ENCODE data around the gene LAMC2.
A peak's percentile ranks its signal among the peaks of the same experiment; 100 is the strongest.

LAMC2 gene

GRCh38 chr1:183166454-183166853, 19.6 kb upstream of the LAMC2 start:
- Histone ChIP-seq H3K36me3 (ENCODE audit: control insufficient read depth in 2 of 2, insufficient read depth in 2 of 2, low read length in 2 of 2) (no peaks in the 10 kb centered on the region), H3K9me3 (ENCODE audit: control insufficient read depth in 2 of 2, low read length in 2 of 2) (no peaks in the 10 kb centered on the region), H3K4me1 (ENCODE audit: control insufficient read depth in 2 of 2, insufficient read depth in 2 of 2, low read length in 2 of 2) (no peaks in the 10 kb centered on the region), H3K27me3 (ENCODE audit: control insufficient read depth in 2 of 2, insufficient read depth in 2 of 2, low read length in 2 of 2) (no peaks in the 10 kb centered on the region), H3K9ac (ENCODE audit: low read depth in 1 of 2, low read length in 2 of 2) (no peak overlapping the region), H3K27ac (ENCODE audit: low read depth in 2 of 2, low read length in 2 of 2) (no peak overlapping the region), H3K4me3 (ENCODE audit: low read length in 2 of 2) (no peak overlapping the region)

GRCh38 chr1:183167676-183168075, 18.4 kb upstream of the LAMC2 start:
- Histone ChIP-seq H3K4me1 (ENCODE audit: control insufficient read depth in 2 of 2, insufficient read depth in 2 of 2, low read length in 2 of 2) (no peaks in the 10 kb centered on the region), H3K4me3 (ENCODE audit: low read length in 2 of 2) (no peak overlapping the region), H3K9ac (ENCODE audit: low read depth in 1 of 2, low read length in 2 of 2) (no peak overlapping the region), H3K27ac (ENCODE audit: low read depth in 2 of 2, low read length in 2 of 2) (no peak overlapping the region), H3K36me3 (ENCODE audit: control insufficient read depth in 2 of 2, insufficient read depth in 2 of 2, low read length in 2 of 2) (no peaks in the 10 kb centered on the region), H3K27me3 (ENCODE audit: control insufficient read depth in 2 of 2, insufficient read depth in 2 of 2, low read length in 2 of 2) (no peaks in the 10 kb centered on the region), H3K9me3 (ENCODE audit: control insufficient read depth in 2 of 2, low read length in 2 of 2) (no peaks in the 10 kb centered on the region)

GRCh38 chr1:183168308-183168707, 17.8 kb upstream of the LAMC2 start:
- no peaks in the 10 kb centered on the region for H3K4me1 ChIP-seq (ENCODE audit: control insufficient read depth in 2 of 2, insufficient read depth in 2 of 2, low read length in 2 of 2)

DNA sequence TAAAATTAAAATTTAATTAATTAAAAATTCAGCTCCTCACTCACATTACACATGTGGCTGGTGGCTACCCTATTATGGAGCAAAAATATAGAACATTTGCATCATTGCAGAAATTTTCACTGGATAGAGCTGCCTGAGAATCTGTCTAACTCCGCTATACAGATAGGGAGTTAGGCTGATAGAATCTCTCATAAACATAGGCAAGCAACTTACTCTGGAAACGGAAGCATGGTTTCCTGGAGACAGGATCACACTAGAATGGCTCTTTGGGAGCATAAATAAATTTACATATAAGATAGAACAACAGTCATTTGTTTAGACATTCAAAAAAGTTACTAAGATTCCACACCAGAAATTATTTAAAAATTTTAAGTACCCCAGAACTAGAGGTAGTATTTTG, 12.2 kb upstream of the LAMC2 start:
- H3K27me3 ChIP-seq (ENCODE audit: control insufficient read depth in 2 of 2, insufficient read depth in 2 of 2, low read length in 2 of 2): no peaks in the 10 kb centered on the region
- H3K4me1 ChIP-seq (ENCODE audit: control insufficient read depth in 2 of 2, insufficient read depth in 2 of 2, low read length in 2 of 2): no peaks in the 10 kb centered on the region
- H3K9me3 ChIP-seq (ENCODE audit: control insufficient read depth in 2 of 2, low read length in 2 of 2): no peaks in the 10 kb centered on the region
- H3K27ac ChIP-seq (ENCODE audit: low read depth in 2 of 2, low read length in 2 of 2): no peak overlapping the region
- H3K9ac ChIP-seq (ENCODE audit: low read depth in 1 of 2, low read length in 2 of 2): no peak overlapping the region
- no peak overlapping the region for H3K4me3 ChIP-seq (ENCODE audit: low read length in 2 of 2)
- no peaks in the 10 kb centered on the region for H3K36me3 ChIP-seq (ENCODE audit: control insufficient read depth in 2 of 2, insufficient read depth in 2 of 2, low read length in 2 of 2)

More at GRCh38 chr1:183168308-183168707, 17.8 kb upstream of the LAMC2 start:
- Histone ChIP-seq H3K4me3 (ENCODE audit: low read length in 2 of 2) (no peak overlapping the region), H3K27me3 (ENCODE audit: control insufficient read depth in 2 of 2, insufficient read depth in 2 of 2, low read length in 2 of 2) (no peaks in the 10 kb centered on the region), H3K36me3 (ENCODE audit: control insufficient read depth in 2 of 2, insufficient read depth in 2 of 2, low read length in 2 of 2) (no peaks in the 10 kb centered on the region), H3K27ac (ENCODE audit: low read depth in 2 of 2, low read length in 2 of 2) (no peak overlapping the region), H3K9ac (ENCODE audit: low read depth in 1 of 2, low read length in 2 of 2) (no peak overlapping the region), H3K9me3 (ENCODE audit: control insufficient read depth in 2 of 2, low read length in 2 of 2) (no peaks in the 10 kb centered on the region)

GRCh38 chr1:183175631-183176030, 10.4 kb upstream of the LAMC2 start:
- H3K27me3 ChIP-seq (ENCODE audit: control insufficient read depth in 2 of 2, insufficient read depth in 2 of 2, low read length in 2 of 2): no peaks in the 10 kb centered on the region

DNA sequence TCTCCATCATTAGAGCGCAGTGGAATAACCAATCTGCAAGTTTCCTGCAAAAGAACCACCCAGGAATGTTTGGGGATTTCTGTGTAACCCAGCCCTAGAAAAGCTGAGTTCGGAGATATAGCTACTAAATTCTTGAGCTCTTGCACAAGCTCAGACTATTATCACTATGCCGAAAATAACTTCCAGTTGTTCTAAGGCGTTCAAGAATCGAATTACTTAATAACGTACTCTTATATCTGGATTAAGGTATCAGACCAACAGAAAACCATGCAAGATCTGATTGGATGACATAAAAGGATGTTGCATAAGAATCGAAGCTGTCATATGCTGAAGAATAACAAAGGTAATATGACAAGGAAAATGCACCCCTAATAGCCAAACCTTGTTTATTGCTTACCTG, 7.5 kb upstream of the LAMC2 start:
- no peaks in the 10 kb centered on the region for H3K27me3 ChIP-seq (ENCODE audit: control insufficient read depth in 2 of 2, insufficient read depth in 2 of 2, low read length in 2 of 2)
- H3K9ac ChIP-seq (ENCODE audit: low read depth in 1 of 2, low read length in 2 of 2): no peak overlapping the region
- H3K4me1 ChIP-seq (ENCODE audit: control insufficient read depth in 2 of 2, insufficient read depth in 2 of 2, low read length in 2 of 2): no peaks in the 10 kb centered on the region
- H3K4me3 ChIP-seq (ENCODE audit: low read length in 2 of 2): no peak overlapping the region
- no peaks in the 10 kb centered on the region for H3K36me3 ChIP-seq (ENCODE audit: control insufficient read depth in 2 of 2, insufficient read depth in 2 of 2, low read length in 2 of 2)
- H3K27ac ChIP-seq (ENCODE audit: low read depth in 2 of 2, low read length in 2 of 2): no peak overlapping the region
- H3K9me3 ChIP-seq (ENCODE audit: control insufficient read depth in 2 of 2, low read length in 2 of 2): no peaks in the 10 kb centered on the region

More at GRCh38 chr1:183175631-183176030, 10.4 kb upstream of the LAMC2 start:
- Histone ChIP-seq H3K27ac (ENCODE audit: low read depth in 2 of 2, low read length in 2 of 2) (no peak overlapping the region), H3K4me1 (ENCODE audit: control insufficient read depth in 2 of 2, insufficient read depth in 2 of 2, low read length in 2 of 2) (no peaks in the 10 kb centered on the region), H3K9me3 (ENCODE audit: control insufficient read depth in 2 of 2, low read length in 2 of 2) (no peaks in the 10 kb centered on the region), H3K4me3 (ENCODE audit: low read length in 2 of 2) (no peak overlapping the region), H3K36me3 (ENCODE audit: control insufficient read depth in 2 of 2, insufficient read depth in 2 of 2, low read length in 2 of 2) (no peaks in the 10 kb centered on the region), H3K9ac (ENCODE audit: low read depth in 1 of 2, low read length in 2 of 2) (no peak overlapping the region)

- H3K27ac ChIP-seq (ENCODE audit: low read depth in 2 of 2, low read length in 2 of 2): no peak overlapping the region
Measured at GRCh38 chr1:183179033-183179432, 7.0 kb upstream of the LAMC2 start.

DNA sequence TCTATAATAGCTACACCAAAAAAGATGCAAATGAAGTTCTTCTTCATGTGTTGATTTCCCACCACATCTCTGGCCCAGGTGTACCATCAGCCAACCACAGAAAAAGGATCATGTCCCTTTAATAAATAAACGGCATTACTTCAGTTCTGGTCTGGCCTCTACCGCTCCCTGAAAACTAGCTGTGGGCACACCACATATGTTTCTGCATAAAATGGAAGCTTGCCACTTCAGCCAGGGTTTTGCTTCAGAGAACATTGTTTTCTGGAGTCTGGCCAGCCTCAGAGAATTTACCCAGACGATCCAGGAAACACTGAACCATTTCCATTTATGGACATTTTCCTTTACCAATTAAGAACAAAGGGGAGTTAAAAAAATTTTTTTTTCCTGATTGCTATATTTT, 5.8 kb upstream of the LAMC2 start:
- peak overlapping the region; percentile 27 to 49 for H3K27ac ChIP-seq (ENCODE audit: low read depth in 2 of 2, low read length in 2 of 2)
- no peak overlapping the region for H3K4me3 ChIP-seq (ENCODE audit: low read length in 2 of 2)
- H3K36me3 ChIP-seq (ENCODE audit: control insufficient read depth in 2 of 2, insufficient read depth in 2 of 2, low read length in 2 of 2): no peaks in the 10 kb centered on the region
- no peak overlapping the region for H3K9ac ChIP-seq (ENCODE audit: low read depth in 1 of 2, low read length in 2 of 2)
- no peaks in the 10 kb centered on the region for H3K9me3 ChIP-seq (ENCODE audit: control insufficient read depth in 2 of 2, low read length in 2 of 2)
- H3K27me3 ChIP-seq (ENCODE audit: control insufficient read depth in 2 of 2, insufficient read depth in 2 of 2, low read length in 2 of 2): no peaks in the 10 kb centered on the region
- no peaks in the 10 kb centered on the region for H3K4me1 ChIP-seq (ENCODE audit: control insufficient read depth in 2 of 2, insufficient read depth in 2 of 2, low read length in 2 of 2)

More at GRCh38 chr1:183179033-183179432, 7.0 kb upstream of the LAMC2 start:
- H3K27me3 ChIP-seq (ENCODE audit: control insufficient read depth in 2 of 2, insufficient read depth in 2 of 2, low read length in 2 of 2): no peaks in the 10 kb centered on the region
- H3K9ac ChIP-seq (ENCODE audit: low read depth in 1 of 2, low read length in 2 of 2): no peak overlapping the region
- no peaks in the 10 kb centered on the region for H3K4me1 ChIP-seq (ENCODE audit: control insufficient read depth in 2 of 2, insufficient read depth in 2 of 2, low read length in 2 of 2)
- no peaks in the 10 kb centered on the region for H3K36me3 ChIP-seq (ENCODE audit: control insufficient read depth in 2 of 2, insufficient read depth in 2 of 2, low read length in 2 of 2)
- no peak overlapping the region for H3K4me3 ChIP-seq (ENCODE audit: low read length in 2 of 2)
- no peaks in the 10 kb centered on the region for H3K9me3 ChIP-seq (ENCODE audit: control insufficient read depth in 2 of 2, low read length in 2 of 2)

- no peaks in the 10 kb centered on the region for H3K36me3 ChIP-seq (ENCODE audit: control insufficient read depth in 2 of 2, insufficient read depth in 2 of 2, low read length in 2 of 2)
- H3K27me3 ChIP-seq (ENCODE audit: control insufficient read depth in 2 of 2, insufficient read depth in 2 of 2, low read length in 2 of 2): no peaks in the 10 kb centered on the region
- no peaks in the 10 kb centered on the region for H3K9me3 ChIP-seq (ENCODE audit: control insufficient read depth in 2 of 2, low read length in 2 of 2)
- H3K4me3 ChIP-seq (ENCODE audit: low read length in 2 of 2): no peak overlapping the region
- no peak overlapping the region for H3K9ac ChIP-seq (ENCODE audit: low read depth in 1 of 2, low read length in 2 of 2)
- peaks cover 0 to under 1% of the 10 kb centered on the region in 2 donors for H3K4me1 ChIP-seq (ENCODE audit: control insufficient read depth in 2 of 2, insufficient read depth in 2 of 2, low read length in 2 of 2)
- peak overlapping the region; percentile 27 to 49 for H3K27ac ChIP-seq (ENCODE audit: low read depth in 2 of 2, low read length in 2 of 2)
Measured at GRCh38 chr1:183180634-183181056, 5.4 kb upstream of the LAMC2 start.

DNA sequence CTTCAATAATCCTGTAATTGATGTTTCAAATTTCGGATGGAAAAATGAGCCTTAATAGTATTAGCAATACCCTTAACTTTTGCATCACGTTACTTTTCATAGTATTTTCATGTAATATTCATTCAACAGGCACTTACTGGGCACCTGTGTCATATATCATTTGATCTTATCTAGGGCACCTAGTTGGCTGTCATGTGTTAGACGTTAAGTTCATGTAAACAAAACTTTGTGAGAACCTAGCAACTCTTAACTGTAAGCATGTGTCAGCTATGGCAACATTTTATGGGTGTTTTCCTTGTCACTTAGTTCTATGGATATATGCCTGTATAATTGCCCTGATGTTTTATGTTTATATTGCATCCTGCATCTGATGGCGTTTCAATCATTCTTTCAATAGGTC, 777 bp downstream of the LAMC2 start:
- Histone ChIP-seq H3K27ac (ENCODE audit: low read depth in 2 of 2, low read length in 2 of 2) (peak overlapping the region; percentile 75 to 86), H3K4me3 (ENCODE audit: low read length in 2 of 2) (peak overlapping the region; percentile 63 to 69), H3K36me3 (ENCODE audit: control insufficient read depth in 2 of 2, insufficient read depth in 2 of 2, low read length in 2 of 2) (no peaks in the 10 kb centered on the region), H3K27me3 (ENCODE audit: control insufficient read depth in 2 of 2, insufficient read depth in 2 of 2, low read length in 2 of 2) (no peaks in the 10 kb centered on the region), H3K9ac (ENCODE audit: low read depth in 1 of 2, low read length in 2 of 2) (peak overlapping the region in 1 of 2 donors; percentile 83), H3K4me1 (ENCODE audit: control insufficient read depth in 2 of 2, insufficient read depth in 2 of 2, low read length in 2 of 2) (peaks cover 0 to 6% of the 10 kb centered on the region in 2 donors), H3K9me3 (ENCODE audit: control insufficient read depth in 2 of 2, low read length in 2 of 2) (no peaks in the 10 kb centered on the region)

- H3K4me3 ChIP-seq (ENCODE audit: low read length in 2 of 2): no peak overlapping the region
Measured at GRCh38 chr1:183188240-183188639, 2.2 kb downstream of the LAMC2 start.

More at GRCh38 chr1:183188240-183188639, 2.2 kb downstream of the LAMC2 start:
- H3K4me1 ChIP-seq (ENCODE audit: control insufficient read depth in 2 of 2, insufficient read depth in 2 of 2, low read length in 2 of 2): peaks cover 0 to 6% of the 10 kb centered on the region in 2 donors
- no peak overlapping the region for H3K9ac ChIP-seq (ENCODE audit: low read depth in 1 of 2, low read length in 2 of 2)
- no peaks in the 10 kb centered on the region for H3K36me3 ChIP-seq (ENCODE audit: control insufficient read depth in 2 of 2, insufficient read depth in 2 of 2, low read length in 2 of 2)
- H3K9me3 ChIP-seq (ENCODE audit: control insufficient read depth in 2 of 2, low read length in 2 of 2): no peaks in the 10 kb centered on the region
- no peaks in the 10 kb centered on the region for H3K27me3 ChIP-seq (ENCODE audit: control insufficient read depth in 2 of 2, insufficient read depth in 2 of 2, low read length in 2 of 2)
- H3K27ac ChIP-seq (ENCODE audit: low read depth in 2 of 2, low read length in 2 of 2): no peak overlapping the region

Data from mucosa of rectum (tissue), 2 donors.